Measurements from ENCODE around the gene BRIP1.

DNA sequence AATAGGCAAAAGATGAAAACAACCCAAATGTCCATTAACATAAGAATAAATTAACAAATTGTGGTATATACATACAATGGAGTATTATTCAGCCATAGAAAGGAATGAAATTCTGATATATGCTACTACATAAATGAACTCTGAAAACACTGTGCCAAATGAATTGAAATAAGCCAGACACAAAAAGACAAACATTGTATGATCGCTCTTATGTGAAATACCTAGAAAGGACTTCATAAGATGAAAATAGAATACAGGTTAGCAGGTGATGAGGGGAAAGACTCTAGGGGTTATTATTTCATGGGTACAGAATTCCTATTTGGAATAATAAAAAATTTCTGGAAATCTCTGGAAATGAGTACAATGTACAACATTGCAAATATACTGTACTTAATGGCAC, 80.2 kb downstream of the BRIP1 start:
- no peak for TF ChIP-seq YY1 (IDR thresholded peaks at IDR 0.05; ENCODE audit: low read depth)
- TF ChIP-seq EP300 (IDR thresholded peaks at IDR 0.05; ENCODE audit: borderline replicate concordance): no peak
- TF ChIP-seq CEBPB (IDR thresholded peaks at IDR 0.05): no peak
- TF ChIP-seq CREB1 (IDR thresholded peaks at IDR 0.05; ENCODE audit: low read depth): no peak
- TF ChIP-seq, protein P1, sequence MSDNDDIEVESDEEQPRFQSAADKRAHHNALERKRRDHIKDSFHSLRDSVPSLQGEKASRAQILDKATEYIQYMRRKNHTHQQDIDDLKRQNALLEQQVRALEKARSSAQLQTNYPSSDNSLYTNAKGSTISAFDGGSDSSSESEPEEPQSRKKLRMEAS (IDR thresholded peaks at IDR 0.05): no peak
- TF ChIP-seq REST (IDR thresholded peaks at IDR 0.05; ENCODE audit: low read depth): no peak
- no peak for TF ChIP-seq RAD21 (IDR thresholded peaks at IDR 0.05; ENCODE audit: low read depth)
- no peak for TF ChIP-seq NFIC (IDR thresholded peaks at IDR 0.05)
- no peak for TF ChIP-seq ZBTB7A (IDR thresholded peaks at IDR 0.05; ENCODE audit: low read depth)
